ENCODE data around the gene HDAC5. TPM values are rescaled to one million over a fixed set of nuclear protein-coding genes. Genes with fewer than 3 reads are reported as not detected.
"Not testable (repeated sequence)": the region's sequence is repeated elsewhere in the genome, so short reads cannot be mapped to it uniquely, and the experiment has no call there.

HDAC5 gene
- 36.4 and 40.4 TPM in 2 replicates for total RNA-seq

DNA sequence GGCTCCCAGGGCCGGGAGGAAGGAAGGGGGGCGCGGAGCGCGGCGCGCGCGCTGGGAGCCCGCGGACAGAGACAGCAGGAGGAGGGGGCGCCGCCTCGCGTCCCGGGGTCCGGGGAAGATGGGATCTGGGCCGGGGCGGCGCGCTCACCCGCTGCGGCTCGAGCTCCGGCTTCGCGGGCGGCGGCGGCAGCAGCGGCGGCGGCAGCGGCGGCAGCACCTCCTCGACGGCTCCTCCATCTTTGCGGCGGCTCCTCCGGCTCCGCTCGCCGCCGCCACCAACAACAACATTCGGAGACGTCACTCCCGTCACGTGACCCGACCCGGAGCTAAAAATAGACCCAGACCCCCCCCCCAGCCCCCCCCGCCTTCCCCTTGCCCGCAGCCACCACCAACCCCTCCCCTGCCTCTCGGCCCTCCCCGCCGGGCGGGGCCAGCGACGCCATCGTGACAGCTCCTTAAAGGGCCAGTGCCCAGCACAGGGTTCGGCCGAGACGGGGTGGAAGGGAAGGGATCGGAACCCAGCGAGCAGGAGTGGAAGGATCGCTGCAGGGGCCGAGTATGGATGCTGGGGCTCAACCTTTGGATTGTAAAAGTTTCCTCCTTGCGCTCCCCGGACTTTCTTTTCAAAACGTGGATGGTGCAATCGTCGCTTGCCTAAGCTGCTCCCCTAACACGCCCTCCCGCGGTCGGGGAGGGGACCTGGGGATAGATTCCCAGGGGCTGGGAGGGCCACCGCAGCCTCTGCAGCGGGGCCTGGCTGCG is at the start of gene HDAC5:
TSS of gene HDAC5 (minus strand) at position 286 of the 762 bp plus-strand sequence. CDS start 6,126 bp downstream, outside the sequence.
- DNase-seq (ENCODE audit: low read depth in 2 of 2), result peak; percentile 81 to 95

DNA sequence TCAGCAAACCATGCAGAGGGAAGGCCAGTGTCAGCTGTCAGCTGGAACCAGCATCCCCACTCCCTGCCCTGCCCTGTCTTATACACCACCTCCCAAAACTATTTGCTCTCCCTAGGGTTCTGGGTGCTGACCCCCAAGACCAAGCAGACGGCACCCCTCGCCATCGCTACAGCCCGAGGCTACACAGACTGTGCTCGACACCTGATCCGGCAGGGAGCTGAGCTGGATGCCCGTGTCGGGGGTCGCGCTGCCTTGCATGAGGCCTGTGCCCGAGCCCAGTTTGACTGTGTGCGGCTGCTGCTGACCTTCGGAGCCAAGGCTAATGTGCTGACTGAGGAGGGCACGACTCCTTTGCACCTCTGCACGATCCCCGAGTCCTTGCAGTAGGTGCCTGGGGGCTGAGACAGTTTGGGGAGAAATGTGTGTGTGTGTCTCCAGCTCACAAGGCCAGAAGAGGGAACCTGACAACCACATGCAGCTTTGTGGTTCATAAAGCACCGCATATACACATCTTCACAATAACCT is 48.6 kb upstream of the HDAC5 start:
- no peak for DNase-seq (ENCODE audit: low read depth in 2 of 2)

- DNase-seq (ENCODE audit: low read depth in 2 of 2), result peak in 1 of 2 donors; percentile 13
Observed at GRCh38 chr17:44170499-44171201, 47.2 kb upstream of the HDAC5 start, which contains the start of gene ASB16. Gene ASB16 (plus strand): TSS chr17:44170704. CDS start chr17:44170790, 86 bp downstream.

DNA sequence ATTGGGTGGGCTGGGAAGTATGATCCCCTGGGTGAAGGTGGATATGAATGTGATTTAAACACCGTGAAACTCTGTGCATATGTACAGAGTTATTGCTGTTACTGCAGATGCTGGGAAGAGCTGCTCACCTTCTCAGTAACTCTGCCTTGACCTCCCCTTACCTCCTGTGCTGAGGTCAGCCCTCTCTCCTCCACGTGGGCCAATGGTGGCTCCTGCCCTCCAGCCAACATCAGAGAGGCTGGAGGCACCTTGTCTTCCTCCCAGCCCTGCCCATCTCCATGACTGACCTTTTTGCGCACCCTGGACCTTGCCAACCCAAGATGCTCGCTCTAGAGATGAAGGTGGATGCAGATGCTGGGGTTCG is 46.7 kb upstream of the HDAC5 start:
- no peak for DNase-seq (ENCODE audit: low read depth in 2 of 2)

DNA sequence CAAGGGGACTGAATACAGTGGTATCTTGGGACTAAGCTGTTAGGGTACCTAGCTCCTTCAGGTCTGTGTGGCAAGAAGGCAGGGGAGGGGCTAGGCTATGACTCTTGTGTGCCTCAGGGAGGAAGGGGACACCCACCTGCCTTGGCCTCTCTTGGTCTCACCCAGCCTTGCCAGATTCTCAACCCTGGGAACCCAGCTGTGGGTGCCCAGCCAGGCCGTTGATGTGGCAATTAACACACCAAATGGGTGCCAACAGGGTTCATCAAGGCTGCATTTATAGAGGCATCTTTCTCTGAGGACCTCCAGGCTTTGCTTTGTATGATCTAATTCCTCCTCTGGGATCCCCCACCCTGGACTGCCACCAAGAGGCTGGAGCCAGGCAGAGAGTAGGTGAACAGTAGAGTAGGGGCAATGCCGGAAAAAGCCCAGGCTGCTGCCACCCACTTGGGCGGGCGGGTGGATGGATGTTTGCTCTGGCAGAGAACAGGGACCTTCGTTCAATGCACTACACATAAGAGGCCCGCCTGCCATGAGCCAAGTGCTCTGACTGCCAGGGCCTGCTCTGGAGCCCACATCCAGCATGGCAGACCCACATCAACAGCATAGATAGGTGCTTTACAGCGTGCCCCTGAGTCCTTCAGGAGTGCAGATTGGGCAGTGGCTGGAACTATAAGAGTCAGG is 43.9 kb upstream of the HDAC5 start:
- no peak for DNase-seq (ENCODE audit: low read depth in 2 of 2)

GRCh38 chr17:44164476-44164875 is 41.0 kb upstream of the HDAC5 start:
- DNase-seq (ENCODE audit: low read depth in 2 of 2), result no peak

GRCh38 chr17:44159519-44160210 is 36.2 kb upstream of the HDAC5 start:
- no peak for DNase-seq (ENCODE audit: low read depth in 2 of 2)

DNA sequence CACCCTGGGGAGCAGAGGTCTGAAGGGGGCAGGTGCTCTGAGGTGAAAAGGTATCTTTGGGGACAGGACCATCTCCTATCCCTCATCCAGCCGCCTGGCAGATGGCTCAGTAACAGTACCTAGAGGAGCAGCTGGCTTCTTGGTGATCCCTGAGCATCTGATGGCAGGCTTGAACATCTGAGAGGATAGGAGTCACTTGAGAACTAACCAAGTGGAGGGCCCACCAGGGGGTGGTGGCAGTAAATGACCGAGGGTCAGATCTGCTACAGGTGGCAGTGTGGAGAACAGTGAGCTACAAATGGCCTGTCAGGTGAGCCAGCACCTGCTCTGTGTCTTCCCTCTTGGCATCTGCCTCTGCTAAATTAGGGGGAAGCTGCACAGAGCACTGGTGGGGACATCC is 32.0 kb upstream of the HDAC5 start:
- no peak for DNase-seq (ENCODE audit: low read depth in 2 of 2)

- no peak for DNase-seq (ENCODE audit: low read depth in 2 of 2)
Observed at GRCh38 chr17:44152875-44153274, 29.4 kb upstream of the HDAC5 start.

DNA sequence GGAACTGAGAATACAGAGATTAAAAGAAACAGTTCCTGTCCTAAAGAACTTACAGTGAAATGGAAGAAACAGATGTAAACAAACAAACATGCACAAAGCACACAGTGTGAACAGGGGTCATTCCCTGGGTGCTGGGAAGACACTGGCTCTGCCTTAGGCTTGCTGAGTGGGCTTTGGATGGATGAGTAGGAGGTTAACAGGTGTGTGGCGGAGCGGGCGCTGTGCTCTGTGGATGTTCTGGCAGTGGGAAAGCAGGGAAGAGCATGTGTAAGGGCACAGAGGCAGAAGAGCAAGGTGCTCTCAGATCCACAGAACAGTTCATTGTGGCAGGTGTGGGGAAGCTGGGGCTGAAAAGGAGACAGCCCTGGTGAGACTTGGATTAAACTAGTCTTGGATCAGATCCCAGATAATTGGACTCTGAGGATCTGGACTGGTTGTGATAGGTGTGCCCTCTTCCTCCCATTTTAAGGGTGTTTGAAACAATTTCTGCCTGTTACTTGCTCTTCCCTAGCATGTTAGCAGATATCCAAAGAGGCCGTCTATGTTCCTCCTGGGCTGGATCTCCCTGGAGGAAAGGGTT is 26.4 kb upstream of the HDAC5 start:
- no peak for DNase-seq (ENCODE audit: low read depth in 2 of 2)

GRCh38 chr17:44149066-44149465 is 25.6 kb upstream of the HDAC5 start:
- not testable (repeated sequence) for DNase-seq (ENCODE audit: low read depth in 2 of 2)

GRCh38 chr17:44147812-44148211 is 24.4 kb upstream of the HDAC5 start:
- no peak for DNase-seq (ENCODE audit: low read depth in 2 of 2)

GRCh38 chr17:44146375-44147346 is 23.2 kb upstream of the HDAC5 start:
- DNase-seq (ENCODE audit: low read depth in 2 of 2), result no peak

DNA sequence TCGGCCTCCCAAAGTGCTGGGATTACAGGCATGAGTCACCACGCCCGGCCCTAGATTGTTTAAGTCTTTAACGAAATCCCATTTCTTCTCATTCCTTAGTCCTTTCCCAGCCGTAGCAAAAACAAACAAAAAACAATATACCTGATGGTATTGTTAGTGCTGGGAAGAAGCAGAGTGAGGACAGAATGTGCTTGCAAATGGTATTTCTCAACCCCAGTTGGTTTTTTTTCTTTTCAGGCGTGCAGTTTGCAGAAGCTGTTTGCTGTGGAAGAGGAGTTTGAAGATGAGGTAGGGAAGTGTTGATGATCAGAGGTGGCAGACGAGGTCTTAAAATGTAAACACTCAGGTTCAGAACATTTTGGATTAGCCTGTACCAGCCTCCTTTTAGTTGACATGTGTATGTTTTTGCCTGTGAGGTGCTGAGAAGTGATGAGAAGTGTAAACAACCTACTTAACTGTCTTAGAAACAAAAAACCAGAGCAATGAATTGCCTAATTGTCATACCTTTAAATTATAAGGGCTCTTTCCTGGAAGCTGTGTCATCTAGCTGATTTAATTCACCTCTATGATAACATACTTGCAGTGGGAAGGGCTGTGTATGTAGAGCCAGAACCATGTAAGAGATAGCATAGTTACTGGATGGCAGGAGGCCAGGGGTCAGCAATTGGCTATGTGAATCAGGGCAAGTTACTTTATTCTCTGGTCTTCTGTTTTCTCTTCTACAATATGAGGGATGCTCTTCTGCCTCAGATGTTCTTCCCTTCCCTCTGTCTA is 21.7 kb upstream of the HDAC5 start:
- no peak for DNase-seq (ENCODE audit: low read depth in 2 of 2)

GRCh38 chr17:44143921-44144320 is 20.5 kb upstream of the HDAC5 start:
- not testable (repeated sequence) for DNase-seq (ENCODE audit: low read depth in 2 of 2)

- DNase-seq (ENCODE audit: low read depth in 2 of 2), result peak; percentile 81 to 96
Observed at GRCh38 chr17:44137891-44138709, 14.7 kb upstream of the HDAC5 start.

DNA sequence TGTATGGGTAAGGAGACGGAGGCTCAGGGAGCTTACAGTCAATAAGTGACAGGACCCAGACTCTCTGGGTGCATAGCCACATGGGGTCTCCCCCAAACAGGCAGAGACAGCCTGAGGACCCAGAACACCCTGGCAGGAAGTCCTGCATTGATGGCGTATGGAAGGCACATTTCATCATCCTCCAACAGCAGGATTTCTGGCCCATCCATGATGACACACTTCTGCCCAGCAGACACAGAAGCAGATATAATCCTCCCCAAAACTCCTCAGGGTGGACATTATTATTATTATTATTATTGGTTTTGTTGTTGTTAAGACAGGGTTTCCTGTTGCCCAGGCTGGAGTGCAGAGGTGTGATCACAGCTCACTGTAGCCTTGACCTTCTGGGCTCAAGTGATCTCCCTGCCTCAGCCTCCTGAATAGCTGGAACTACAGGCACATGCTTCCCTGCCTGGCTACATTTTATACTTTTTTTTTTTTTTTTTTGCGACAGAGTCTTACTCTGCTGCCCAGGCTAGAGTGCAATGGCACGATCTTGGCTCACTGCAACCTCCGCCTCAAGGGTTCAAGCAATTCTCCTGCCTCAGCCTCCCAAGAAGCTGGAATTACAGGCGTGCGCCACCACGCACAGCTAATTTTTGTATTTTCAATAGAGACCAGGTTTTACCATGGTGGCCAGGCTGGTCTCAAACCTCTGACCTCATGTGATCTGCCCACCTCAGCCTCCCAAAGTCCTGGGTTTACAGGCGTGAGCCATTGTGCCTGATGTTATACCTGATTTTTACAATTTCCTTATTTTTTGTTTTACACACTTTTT is 11.5 kb upstream of the HDAC5 start:
- no peak for DNase-seq (ENCODE audit: low read depth in 2 of 2)

All from dermis microvascular lymphatic vessel endothelial cell (primary cell).